C4-2B (cell line): ENCODE data around the gene PLEKHG1.

Experiments
- ZFX ChIP-seq: fragments of 450-650 bp; IDR thresholded peaks from 2 replicates; pipeline ENCODE4 v1.6.1; 2017
- TF ChIP-seq, protein P1 (sequence below): fragments of 450-650 bp; conservative IDR thresholded peaks from 2 replicates; pipeline ENCODE4 v1.5.1; 2017; ENCODE audit warnings: mild to moderate bottlenecking

DNA sequence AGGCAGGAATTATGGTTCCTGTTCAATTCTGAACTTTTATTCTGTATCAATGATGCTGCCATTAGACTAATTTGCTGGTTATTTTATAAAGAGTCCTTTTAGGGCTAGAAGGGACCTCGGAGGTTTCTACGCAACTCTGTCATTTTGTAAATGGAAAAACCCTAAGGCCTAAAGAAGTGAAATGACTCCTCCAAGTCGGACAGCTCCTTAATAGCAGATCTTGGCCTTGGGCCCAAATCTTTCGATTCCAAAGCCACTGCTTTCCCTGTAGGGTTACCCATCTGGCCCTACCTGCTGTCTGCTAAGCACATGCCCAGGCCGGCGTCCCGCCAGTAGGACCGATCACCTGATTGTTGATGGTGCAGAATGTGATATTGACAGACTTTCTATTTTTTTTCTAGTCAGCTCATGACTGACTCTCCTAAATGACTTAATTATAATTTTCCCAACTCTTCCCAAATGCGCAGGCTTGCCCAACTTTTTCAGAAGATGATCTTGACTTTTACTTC lies 40.2 kb downstream of the PLEKHG1 start:
- TF ChIP-seq, protein P1, sequence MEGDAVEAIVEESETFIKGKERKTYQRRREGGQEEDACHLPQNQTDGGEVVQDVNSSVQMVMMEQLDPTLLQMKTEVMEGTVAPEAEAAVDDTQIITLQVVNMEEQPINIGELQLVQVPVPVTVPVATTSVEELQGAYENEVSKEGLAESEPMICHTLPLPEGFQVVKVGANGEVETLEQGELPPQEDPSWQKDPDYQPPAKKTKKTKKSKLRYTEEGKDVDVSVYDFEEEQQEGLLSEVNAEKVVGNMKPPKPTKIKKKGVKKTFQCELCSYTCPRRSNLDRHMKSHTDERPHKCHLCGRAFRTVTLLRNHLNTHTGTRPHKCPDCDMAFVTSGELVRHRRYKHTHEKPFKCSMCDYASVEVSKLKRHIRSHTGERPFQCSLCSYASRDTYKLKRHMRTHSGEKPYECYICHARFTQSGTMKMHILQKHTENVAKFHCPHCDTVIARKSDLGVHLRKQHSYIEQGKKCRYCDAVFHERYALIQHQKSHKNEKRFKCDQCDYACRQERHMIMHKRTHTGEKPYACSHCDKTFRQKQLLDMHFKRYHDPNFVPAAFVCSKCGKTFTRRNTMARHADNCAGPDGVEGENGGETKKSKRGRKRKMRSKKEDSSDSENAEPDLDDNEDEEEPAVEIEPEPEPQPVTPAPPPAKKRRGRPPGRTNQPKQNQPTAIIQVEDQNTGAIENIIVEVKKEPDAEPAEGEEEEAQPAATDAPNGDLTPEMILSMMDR, result no peak
- no peak for TF ChIP-seq ZFX
